K562 (cell line): Measurements from ENCODE around the gene LENG8. TPM values are rescaled to one million over a fixed set of nuclear protein-coding genes. Genes with fewer than 3 reads are reported as not detected.

Experiments
- ATAC-seq: fragments of 200-7000 bp; cut with Tn5 transposase; 3 replicates; pipeline ENCODE4 v1.9.1; 2020; ENCODE audit warnings: moderate library complexity
- BruUV-seq: library from RNA; stranded (reverse); fragments of 400-500 nt; replicated peaks from 2 replicates; lab custom pipeline; 2021; lab: Mats Ljungman, UMichigan
- CTCF ChIA-PET: fragments of 300-600 bp; formaldehyde crosslinking; extraction: SDS; loops from one replicate; lab custom pipeline; 2021; ENCODE audit warnings: low intra/inter-chr PET ratio; lab: Yijun Ruan, JAX
- POLR2A ChIA-PET: fragments of 300-600, 350-650 bp; sonication (Branson Sonifier 250); formaldehyde crosslinking; extraction: SDS; loops from one replicate; lab custom pipeline; 2021; ENCODE audit warnings: antibody characterized with exemption, inconsistent platforms; lab: Yijun Ruan, JAX
- DNase-seq, 4 experiments: peaks; one replicate each; pipeline versions ENCODE4 v3.0.0 to v3.0.0-alpha.2; 2011 to 2018; ENCODE audit warnings: low spot score in 3 of 4, mixed read lengths in 3 of 4; ENCODE audit errors: extremely low read depth in 1 of 4
- FAIRE-seq: peaks from 2 replicates; lab custom pipeline; 2011; peaks lifted over from hg19 to GRCh38; lab: Jason Lieb, UNC
- H2AFZ ChIP-seq: 2 replicates; pipeline ENCODE4 v1.6.0; 2011; ENCODE audit warnings: low read depth, low read length, control low read depth, inconsistent platforms
- H3K27ac ChIP-seq: fragments of 200-600 bp; 3 replicates; pipeline ENCODE4 v1.8.0; 2011; ENCODE audit warnings: low read depth, mild to moderate bottlenecking, control low read depth, inconsistent platforms, low read length, moderate library complexity, mixed read lengths; ENCODE audit errors: extremely low read depth
- H3K27me3 ChIP-seq, 2 experiments: fragments of 300-600 bp in 1 of 2; 2 replicates in 1 of 2; 3 replicates in 1 of 2; pipeline versions ENCODE4 v1.6.0 to v1.8.0; 2011; ENCODE audit warnings: inconsistent platforms in 2 of 2, low read length in 2 of 2, mild to moderate bottlenecking in 1 of 2, mixed read lengths in 1 of 2, moderate library complexity in 1 of 2; ENCODE audit not compliant: control insufficient read depth in 2 of 2, insufficient read depth in 2 of 2
- H3K36me3 ChIP-seq: fragments of 300-600 bp; 3 replicates; pipeline ENCODE4 v1.8.0; 2011; ENCODE audit warnings: mild to moderate bottlenecking, low read length, inconsistent platforms; ENCODE audit not compliant: control insufficient read depth, insufficient read depth
- H3K4me1 ChIP-seq, 2 experiments: fragments of 200-600 bp in 1 of 2; replicated peaks in 1 of 2; 2 replicates in 1 of 2; 3 replicates in 1 of 2; pipeline versions ENCODE4 v1.5.1 to v1.8.0; 2011; ENCODE audit warnings: inconsistent platforms in 2 of 2, low read length in 2 of 2, mild to moderate bottlenecking in 1 of 2, mixed read lengths in 1 of 2, moderate library complexity in 1 of 2; ENCODE audit not compliant: control insufficient read depth in 2 of 2, insufficient read depth in 2 of 2
- H3K4me2 ChIP-seq: 2 replicates; pipeline ENCODE4 v1.6.1; 2011; ENCODE audit warnings: low read length, control low read depth, inconsistent platforms, mixed read lengths; ENCODE audit not compliant: insufficient read depth
- H3K4me3 ChIP-seq: fragments of 200-600 bp; sonication (generic), shearing (Covaris generic); 2 replicates; pipeline ENCODE4 v1.5.1; 2016; ENCODE audit warnings: control low read depth, inconsistent platforms
- H3K79me2 ChIP-seq: fragments of 200-600 bp; 3 replicates; pipeline ENCODE4 v1.8.0; 2011; ENCODE audit warnings: low read length, inconsistent platforms; ENCODE audit not compliant: control insufficient read depth, insufficient read depth
- H3K9ac ChIP-seq, 2 experiments: 2 replicates each; pipeline versions ENCODE4 v1.6.0 to v1.6.1; 2011; ENCODE audit warnings: low read depth in 2 of 2, low read length in 2 of 2, control low read depth in 1 of 2, inconsistent platforms in 1 of 2, mild to moderate bottlenecking in 1 of 2, mixed read lengths in 1 of 2; ENCODE audit not compliant: insufficient read depth in 1 of 2
- H3K9me1 ChIP-seq: one replicate; pipeline ENCODE4 v1.6.0; 2011; ENCODE audit warnings: inconsistent platforms, mild to moderate bottlenecking, low read length, moderate library complexity; ENCODE audit not compliant: control insufficient read depth, insufficient read depth
- H3K9me3 ChIP-seq: replicated peaks from 2 replicates; pipeline ENCODE4 v1.5.1; 2011; ENCODE audit warnings: low read depth, low read length, inconsistent platforms; ENCODE audit not compliant: control insufficient read depth, insufficient read depth
- H4K20me1 ChIP-seq: replicated peaks from 2 replicates; pipeline ENCODE4 v1.6.1; 2011; ENCODE audit warnings: low read length, inconsistent platforms, mixed read lengths; ENCODE audit not compliant: control insufficient read depth, insufficient read depth
- NFRKB ChIP-seq: fragments of 450-650 bp; IDR thresholded peaks from 2 replicates; pipeline ENCODE4 v1.6.1; 2016; ENCODE audit warnings: low read depth
- POLR2A ChIP-seq: fragments of 450-650 bp; conservative IDR thresholded peaks from 2 replicates; pipeline ENCODE4 v1.6.1; 2016
- RBFOX2 ChIP-seq: fragments of 200-400 bp; formaldehyde crosslinking; IDR thresholded peaks from 2 replicates; pipeline ENCODE4 v1.6.1; 2017; ENCODE audit warnings: low read depth, mild to moderate bottlenecking, low read length, moderate library complexity
- WGBS: fragments of 100-300 bp; shearing (Covaris generic); methylation state at CpG from one replicate; pipeline ENCODE4 v1.1.6; 2016; ENCODE audit warnings: low coverage, mixed read lengths; ENCODE audit not compliant: insufficient coverage; ENCODE audit errors: missing lambda C conversion rate; 5-methylcytosine and 5-hydroxymethylcytosine counted together
- in situ Hi-C: fragments of 300-500 bp; cut with MboI; formaldehyde crosslinking; loops from 4 replicates; pipeline ENCODE4 v1.15.0; 2018; ENCODE audit warnings: inconsistent platforms, mixed read lengths
- intact Hi-C: fragments of 100-400 bp; cut with micrococcal nuclease; formaldehyde crosslinking; loops from 2 replicates; pipeline ENCODE4 v1.14.2; 2022
- polyA plus RNA-seq, 8 experiments: library from polyadenylated mRNA; depleted of rRNA in 4 of 8; stranded (reverse) in 5 of 8; unstranded in 3 of 8; fragments of >200 nt; fragmentation: Nextera tagmentation in 2 of 8; fragmentation: Illumina TruSeq in 1 of 8; extraction: Ambion mirVana in 2 of 8; extraction: Trizol in 1 of 8; gene quantifications; 2 replicates each; pipeline versions ENCODE4 v1.2.1 to v1.2.3, GENCODE V29; 2011 to 2014; ENCODE audit warnings: inconsistent platforms in 1 of 8, missing spikeins in 1 of 8
- total RNA-seq, 7 experiments: library from RNA; depleted of rRNA in 6 of 7; stranded (reverse); fragments of >200 nt in 6 of 7; fragmentation: Illumina TruSeq in 2 of 7; extraction: Trizol in 2 of 7; gene quantifications; 2 replicates each; pipeline versions ENCODE4 v1.2.1 to v1.2.3, GENCODE V29; 2011 to 2021; ENCODE audit warnings: low replicate concordance in 1 of 7

LENG8 gene
- total and polyA plus RNA-seq, 9 of the 15 experiments (the other 6 are each of a cell fraction or from before 2014, with no cell fraction given): 0.74 to 146 (median 28.1) TPM

DNA sequence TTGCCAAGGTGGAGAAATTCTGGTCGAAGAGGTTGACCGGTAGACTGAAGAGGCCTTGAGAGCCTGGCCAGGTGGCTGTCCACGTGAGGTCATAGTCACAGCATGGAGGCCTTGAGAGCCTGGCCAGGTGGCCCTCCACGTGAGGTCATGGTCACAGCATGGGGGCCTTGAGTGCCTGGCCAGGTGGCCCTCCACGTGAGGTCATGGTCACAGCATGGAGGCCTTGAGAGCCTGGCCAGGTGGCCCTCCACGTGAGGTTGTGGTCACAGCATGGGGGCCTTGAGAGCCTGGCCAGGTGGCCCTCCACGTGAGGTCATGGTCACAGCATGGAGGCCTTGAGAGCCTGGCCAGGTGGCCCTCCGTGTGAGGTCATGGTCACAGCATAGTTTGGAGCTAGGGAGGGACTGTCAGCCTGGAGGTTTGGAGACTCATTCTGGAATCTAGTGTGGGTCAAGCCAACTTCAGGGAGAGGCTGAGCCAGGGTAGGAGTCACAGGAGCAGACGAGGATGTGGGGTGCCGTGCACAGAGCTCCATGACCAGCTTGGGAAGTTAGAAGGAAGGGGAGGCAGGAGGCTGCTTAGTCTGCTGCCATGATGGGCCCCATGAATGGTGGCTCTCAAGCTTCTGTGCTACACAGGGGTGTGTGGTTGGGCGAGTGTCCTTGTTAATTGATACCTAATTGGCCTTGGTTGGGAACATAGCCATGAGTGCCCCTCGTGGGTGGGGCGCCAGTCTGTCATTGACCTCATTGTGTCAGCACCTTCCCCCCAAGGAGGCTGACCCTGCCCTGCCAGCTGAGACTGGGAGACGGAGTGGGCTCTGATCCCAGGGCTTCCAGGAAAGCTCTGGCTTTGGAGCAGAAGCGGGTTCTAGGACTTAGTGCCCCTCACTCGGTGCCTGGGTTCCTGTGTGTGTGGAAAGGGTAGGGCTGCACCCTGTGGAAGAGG lies 10.6 kb downstream of the LENG8 start:
- no peak for FAIRE-seq
- in situ Hi-C loops: no loop called here
- ATAC-seq: no peak
- H3K4me2 ChIP-seq: no peak overlapping the region
- no peak overlapping the region for H3K4me3 ChIP-seq
- no peaks in the 10 kb centered on the region; the same call in 2 of the 3 replicates for H3K79me2 ChIP-seq
- BruUV-seq: TSS peak; percentile 22
- H3K27me3 ChIP-seq: no peaks in the 10 kb centered on the region
- CTCF ChIA-PET: no interaction called here
- peaks cover 0 to 32% of the 10 kb centered on the region in 2 experiments; a peak in 2 of 5 replicates for H3K4me1 ChIP-seq
- peak in 2 of 4 experiments; percentile 3 to 5 for DNase-seq
- intact Hi-C loops: no loop called here
- H4K20me1 ChIP-seq: peaks cover 18% of the 10 kb centered on the region; the same call in 1 of the 2 replicates
- WGBS: 92% methylated on average over 16 of the region's 16 CpGs
- no peaks in the 10 kb centered on the region for H3K9me3 ChIP-seq
- peak; percentile 65 for TF ChIP-seq RBFOX2
- 0 out of 2 replicates have a peak, but pooled peaks have one; percentile 20 for TF ChIP-seq POLR2A
- TF ChIP-seq NFRKB: no peak
- H3K27ac ChIP-seq: no peak overlapping the region
- H3K9ac ChIP-seq: peak overlapping the region in 1 of 2 experiments; percentile 48; a peak in 1 of 4 replicates
- POLR2A ChIA-PET: interaction anchor here (1.6 to 1.7 kb wide), 2 partner anchors 11 to 14 kb away, joined by 5 to 15 read pairs; partner anchors contain the start of genes CDC42EP5 and LENG8
- peaks cover 79% of the 10 kb centered on the region for H3K36me3 ChIP-seq
- peaks cover 2% of the 10 kb centered on the region for H3K9me1 ChIP-seq
- no peak overlapping the region for H2AFZ ChIP-seq
